DND-41 (cell line): ENCODE results near the gene TTC13.

Source experiments
- ATAC-seq: fragments of 200-7000 bp; cut with Tn5 transposase; 3 replicates; pipeline ENCODE4 v1.9.1; 2021; ENCODE audit warnings: low read depth; ENCODE audit not compliant: insufficient read depth
- DNase-seq: peaks from one replicate; pipeline ENCODE4 v3.0.0-alpha.2; 2020
- H2AFZ ChIP-seq: 2 replicates; pipeline ENCODE4 v1.6.0; 2012; ENCODE audit warnings: low read depth, low read length
- H3K27ac ChIP-seq: 2 replicates; pipeline ENCODE4 v1.5.1; 2012; ENCODE audit warnings: low read length, inconsistent platforms
- H3K27me3 ChIP-seq: fragments of 200-600 bp; sonication (generic); 2 replicates; pipeline ENCODE4 v1.6.0; 2012; ENCODE audit warnings: low read length, mild to moderate bottlenecking, inconsistent platforms; ENCODE audit not compliant: insufficient read depth, poor library complexity
- H3K36me3 ChIP-seq: 2 replicates; pipeline ENCODE4 v1.5.1; 2012; ENCODE audit warnings: low read length, inconsistent platforms; ENCODE audit not compliant: insufficient read depth
- H3K4me1 ChIP-seq: 2 replicates; pipeline ENCODE4 v1.5.1; 2012; ENCODE audit warnings: mild to moderate bottlenecking, low read length; ENCODE audit not compliant: insufficient read depth
- H3K4me2 ChIP-seq: 2 replicates; pipeline ENCODE4 v1.6.0; 2012; ENCODE audit warnings: mild to moderate bottlenecking, moderate library complexity, low read length, inconsistent platforms; ENCODE audit not compliant: insufficient read depth
- H3K4me3 ChIP-seq, 2 experiments: fragments of 200-600 bp in 1 of 2; shearing (Covaris generic) in 1 of 2; 2 replicates each; pipeline ENCODE4 v1.5.1; 2012 to 2016; ENCODE audit warnings: inconsistent platforms in 2 of 2, low read length in 2 of 2, mild to moderate bottlenecking in 2 of 2, low read depth in 1 of 2, moderate library complexity in 1 of 2
- H3K79me2 ChIP-seq: 2 replicates; pipeline ENCODE4 v1.6.0; 2012; ENCODE audit warnings: low read length, inconsistent platforms; ENCODE audit not compliant: insufficient read depth
- H3K9ac ChIP-seq: 2 replicates; pipeline ENCODE4 v1.6.0; 2012; ENCODE audit warnings: low read depth, mild to moderate bottlenecking, inconsistent platforms, low read length, moderate library complexity
- H3K9me3 ChIP-seq: 2 replicates; pipeline ENCODE4 v1.5.1; 2012; ENCODE audit warnings: low read length, moderate library complexity, mild to moderate bottlenecking, inconsistent platforms; ENCODE audit not compliant: insufficient read depth, severe bottlenecking
- H4K20me1 ChIP-seq: 2 replicates; pipeline ENCODE4 v1.6.0; 2012; ENCODE audit warnings: low read length; ENCODE audit not compliant: insufficient read depth
- CTCF ChIP-seq: IDR thresholded peaks from 2 replicates; pipeline ENCODE4 v1.5.1; 2012; ENCODE audit warnings: borderline replicate concordance, low read length, moderate library complexity, mild to moderate bottlenecking; ENCODE audit not compliant: poor library complexity, severe bottlenecking; ENCODE audit errors: extremely low read depth
- EZH2 ChIP-seq: IDR thresholded peaks from 3 replicates; pipeline ENCODE4 v1.6.1; 2012; ENCODE audit warnings: borderline replicate concordance, low read depth, mild to moderate bottlenecking, moderate library complexity, low read length, inconsistent platforms; ENCODE audit not compliant: severe bottlenecking

The TTC13 gene

GRCh38 chr1:230857077-230857476 is 121.6 kb downstream of the TTC13 start:
- H2AFZ ChIP-seq = no peak overlapping the region
- TF ChIP-seq CTCF (no peak), EZH2 (no peak)
- H3K27ac ChIP-seq = no peak overlapping the region
- H3K36me3 ChIP-seq = peaks cover 11% of the 10 kb centered on the region
- H3K9ac ChIP-seq = no peak overlapping the region
- H3K79me2 ChIP-seq = no peaks in the 10 kb centered on the region
- H4K20me1 ChIP-seq = no peaks in the 10 kb centered on the region; the same call in 1 of the 2 replicates
- no peak overlapping the region for H3K4me2 ChIP-seq
- no peaks in the 10 kb centered on the region for H3K9me3 ChIP-seq
- no peaks in the 10 kb centered on the region for H3K27me3 ChIP-seq
- H3K4me3 ChIP-seq = no peak overlapping the region
- DNase-seq (no peak), ATAC-seq (no peak)
- no peaks in the 10 kb centered on the region for H3K4me1 ChIP-seq
